HG02571 (cell line): Measurements from ENCODE around the gene NOL4L.
"Not testable (repeated sequence)": the region's sequence is repeated elsewhere in the genome, so short reads cannot be mapped to it uniquely, and the experiment has no call there.

Experiments
- ATAC-seq: cut with Tn5 transposase; IDR thresholded peaks from one replicate; pipeline ENCODE4 v1.9.1; 2021; ENCODE audit warnings: mild to moderate bottlenecking, moderate library complexity; ENCODE audit not compliant: unreplicated experiment

The NOL4L gene

GRCh38 chr20:32597714-32598113 lies 12.6 kb upstream of the NOL4L start:
- no peak for ATAC-seq

- no peak for ATAC-seq
Measured at GRCh38 chr20:32596681-32597252, 11.6 kb upstream of the NOL4L start.

GRCh38 chr20:32595143-32595542 lies 10.0 kb upstream of the NOL4L start:
- no peak for ATAC-seq

- not testable (repeated sequence) for ATAC-seq
Measured at GRCh38 chr20:32594669-32595068, 9.5 kb upstream of the NOL4L start.

GRCh38 chr20:32594204-32594603 lies 9.1 kb upstream of the NOL4L start:
- no peak for ATAC-seq

- ATAC-seq, result not testable (repeated sequence)
Measured at GRCh38 chr20:32592616-32593015, 7.5 kb upstream of the NOL4L start.

GRCh38 chr20:32592022-32592421 lies 6.9 kb upstream of the NOL4L start:
- no peak for ATAC-seq

GRCh38 chr20:32589769-32590168 lies 4.6 kb upstream of the NOL4L start:
- ATAC-seq, result no peak

GRCh38 chr20:32589256-32589655 lies 4.1 kb upstream of the NOL4L start:
- ATAC-seq, result no peak

- no peak for ATAC-seq
Measured at GRCh38 chr20:32588040-32588439, 2.9 kb upstream of the NOL4L start.

- ATAC-seq, result no peak
Measured at GRCh38 chr20:32586291-32586690, 1.2 kb upstream of the NOL4L start.

GRCh38 chr20:32585586-32586127 lies 524 bp upstream of the NOL4L start:
- no peak for ATAC-seq

- no peak for ATAC-seq
Measured at GRCh38 chr20:32583581-32584070, 1.5 kb downstream of the NOL4L start.

- ATAC-seq, result no peak
Measured at GRCh38 chr20:32582659-32583580, 2.2 kb downstream of the NOL4L start.

GRCh38 chr20:32581839-32582658 lies 3.1 kb downstream of the NOL4L start:
- no peak for ATAC-seq

- ATAC-seq, result no peak
Measured at GRCh38 chr20:32580970-32581838, 3.9 kb downstream of the NOL4L start.

GRCh38 chr20:32580219-32580969 lies 4.7 kb downstream of the NOL4L start:
- no peak for ATAC-seq

GRCh38 chr20:32578840-32579390 lies 6.2 kb downstream of the NOL4L start:
- ATAC-seq, result no peak

- ATAC-seq, result not testable (repeated sequence)
Measured at GRCh38 chr20:32578062-32578461, 7.1 kb downstream of the NOL4L start.
